Measurements from ENCODE around the gene SLC24A5. TPM values are rescaled to one million over a fixed set of nuclear protein-coding genes. Genes with fewer than 3 reads are reported as not detected.
A peak's percentile ranks its signal among the peaks of the same experiment; 100 is the strongest.

Gene SLC24A5
- total and polyA plus RNA-seq, 9 of the 15 experiments (the other 6 are each of a cell fraction or from before 2014, with no cell fraction given): not detected

GRCh38 chr15:48168616-48169015 lies 47.8 kb downstream of the SLC24A5 start:
- Histone ChIP-seq H3K27me3 (ENCODE audit: control insufficient read depth in 2 of 2, insufficient read depth in 2 of 2, low read length in 2 of 2) (no peaks in the 10 kb centered on the region), H3K36me3 (ENCODE audit: control insufficient read depth, insufficient read depth, low read length) (no peaks in the 10 kb centered on the region), H3K9ac (ENCODE audit: insufficient read depth in 1 of 2, low read depth in 2 of 2, low read length in 2 of 2) (no peak overlapping the region), H3K4me3 (no peak overlapping the region), H4K20me1 (replicated peaks; ENCODE audit: control insufficient read depth, insufficient read depth, low read length) (no peaks in the 10 kb centered on the region), H3K4me1 (replicated peaks in 1 of 2; ENCODE audit: control insufficient read depth in 2 of 2, insufficient read depth in 2 of 2, low read length in 2 of 2) (no peaks in the 10 kb centered on the region), H3K4me2 (ENCODE audit: insufficient read depth, low read length) (no peak overlapping the region), H3K9me1 (ENCODE audit: control insufficient read depth, insufficient read depth, low read length) (no peaks in the 10 kb centered on the region), H3K27ac (ENCODE audit: extremely low read depth, low read depth, low read length) (no peak overlapping the region), H2AFZ (ENCODE audit: low read depth, low read length) (no peak overlapping the region), H3K79me2 (ENCODE audit: control insufficient read depth, insufficient read depth, low read length) (no peaks in the 10 kb centered on the region), H3K9me3 (replicated peaks; ENCODE audit: control insufficient read depth, insufficient read depth, low read depth, low read length) (no peaks in the 10 kb centered on the region)
- WGBS (ENCODE audit: insufficient coverage, low coverage, missing lambda C conversion rate): 2% methylated on average over 3 of the region's 3 CpGs
- TF ChIP-seq FOSL1 (tag; conservative IDR thresholded peaks at IDR 0.05) (no peak), EWSR1 (IDR thresholded peaks at IDR 0.05; ENCODE audit: borderline replicate concordance, low read depth, partially characterized antibody) (no peak), SREBF1 (IDR thresholded peaks at IDR 0.05; ENCODE audit: borderline replicate concordance, low read depth, low read length) (no peak), NCOA2 (IDR thresholded peaks at IDR 0.05; ENCODE audit: partially characterized antibody in 2 of 2) (no peak), MAFG (tag; conservative IDR thresholded peaks at IDR 0.05) (peak; percentile 57), ZNF316 (IDR thresholded peaks at IDR 0.05) (peak; percentile 54; the same call in 1 of the 2 replicates), MEF2A (IDR thresholded peaks at IDR 0.05; ENCODE audit: control insufficient read depth, low read depth, low read length) (no peak), C11orf30 (IDR thresholded peaks at IDR 0.05; ENCODE audit: low read depth) (peak; percentile 15; the same call in 1 of the 2 replicates), MAFF (IDR thresholded peaks at IDR 0.05; ENCODE audit: low read length) (peak; percentile 40; the same call in 1 of the 2 replicates), MAFK (IDR thresholded peaks at IDR 0.05; ENCODE audit: low read length) (peak; percentile 35; the same call in 1 of the 2 replicates)
- TF ChIP-seq, protein P1, sequence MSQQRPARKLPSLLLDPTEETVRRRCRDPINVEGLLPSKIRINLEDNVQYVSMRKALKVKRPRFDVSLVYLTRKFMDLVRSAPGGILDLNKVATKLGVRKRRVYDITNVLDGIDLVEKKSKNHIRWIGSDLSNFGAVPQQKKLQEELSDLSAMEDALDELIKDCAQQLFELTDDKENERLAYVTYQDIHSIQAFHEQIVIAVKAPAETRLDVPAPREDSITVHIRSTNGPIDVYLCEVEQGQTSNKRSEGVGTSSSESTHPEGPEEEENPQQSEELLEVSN (IDR thresholded peaks at IDR 0.05; ENCODE audit: borderline replicate concordance in 1 of 2, extremely low read depth in 1 of 2, insufficient read depth in 1 of 2, insufficient read length in 1 of 2, low read depth in 1 of 2, low read length in 1 of 2, poor library complexity in 1 of 2, severe bottlenecking in 1 of 2): no peak
- intact Hi-C loops (cut with micrococcal nuclease) (no loop called here), in situ Hi-C loops (cut with MboI) (no loop called here)
- ATAC-seq (no peak), FAIRE-seq (no peak), DNase-seq (ENCODE audit: extremely low read depth in 1 of 4, low spot score in 3 of 4) (no peak)
- ChIA-PET POLR2A (no interaction called here), CTCF (ENCODE audit: low intra/inter-chr PET ratio) (no interaction called here)
- no TSS peak for BruUV-seq (replicated peaks)

Data from K562 (cell line).